ENCODE measurements around the gene PLOD3. TPM values are rescaled to one million over a fixed set of nuclear protein-coding genes. Genes with fewer than 3 reads are reported as not detected.
A peak's percentile ranks its signal among the peaks of the same experiment; 100 is the strongest.

Gene PLOD3
- total and polyA plus RNA-seq, 9 of the 15 experiments (the other 6 are each of a cell fraction or from before 2014, with no cell fraction given): 2.8 to 101 (median 30.9) TPM

DNA sequence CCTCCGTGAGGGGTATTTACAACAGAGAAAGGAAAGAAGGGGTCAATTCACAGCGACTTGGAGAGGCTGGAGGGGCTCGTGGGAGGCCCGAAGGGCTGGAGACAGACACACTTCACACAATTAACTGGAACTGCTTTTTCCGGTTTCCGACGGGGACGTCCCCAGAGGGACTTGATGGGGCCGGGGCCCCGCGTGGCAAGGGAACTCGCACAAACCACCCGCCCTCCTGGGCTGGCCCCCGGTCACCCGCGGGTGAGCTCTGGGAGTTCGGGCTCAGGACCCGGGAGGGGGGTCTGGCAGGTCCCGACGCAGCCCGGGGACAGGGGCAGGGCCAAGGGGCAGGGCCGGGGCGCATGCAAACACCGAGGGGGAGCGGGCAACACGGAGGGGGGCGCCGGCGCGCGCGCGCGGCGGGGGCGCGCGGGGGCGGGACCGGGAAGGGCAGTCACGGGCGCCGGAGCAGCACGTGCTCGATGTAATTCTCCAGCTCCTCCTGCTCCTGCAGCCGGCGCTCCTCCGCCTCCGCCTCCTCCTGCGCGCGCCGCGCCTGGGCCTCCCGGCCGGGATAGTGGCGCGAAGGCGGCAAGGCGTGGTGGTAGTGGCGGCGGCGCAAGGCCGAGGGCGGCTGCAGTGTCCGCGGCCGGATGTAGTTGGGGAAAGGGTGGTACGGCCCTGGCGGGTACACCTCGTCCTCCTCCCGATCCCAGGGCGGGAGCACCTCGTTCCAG is 54.7 kb downstream of the PLOD3 start (continued):
- TF ChIP-seq CHD7 (IDR thresholded peaks at IDR 0.05; ENCODE audit: low read depth, low read length) (no peak), THAP12 (CRISPR knock-in tag; IDR thresholded peaks at IDR 0.05) (peak; percentile 33; the same call in 1 of the 2 replicates)
- TF ChIP-seq, protein P1, sequence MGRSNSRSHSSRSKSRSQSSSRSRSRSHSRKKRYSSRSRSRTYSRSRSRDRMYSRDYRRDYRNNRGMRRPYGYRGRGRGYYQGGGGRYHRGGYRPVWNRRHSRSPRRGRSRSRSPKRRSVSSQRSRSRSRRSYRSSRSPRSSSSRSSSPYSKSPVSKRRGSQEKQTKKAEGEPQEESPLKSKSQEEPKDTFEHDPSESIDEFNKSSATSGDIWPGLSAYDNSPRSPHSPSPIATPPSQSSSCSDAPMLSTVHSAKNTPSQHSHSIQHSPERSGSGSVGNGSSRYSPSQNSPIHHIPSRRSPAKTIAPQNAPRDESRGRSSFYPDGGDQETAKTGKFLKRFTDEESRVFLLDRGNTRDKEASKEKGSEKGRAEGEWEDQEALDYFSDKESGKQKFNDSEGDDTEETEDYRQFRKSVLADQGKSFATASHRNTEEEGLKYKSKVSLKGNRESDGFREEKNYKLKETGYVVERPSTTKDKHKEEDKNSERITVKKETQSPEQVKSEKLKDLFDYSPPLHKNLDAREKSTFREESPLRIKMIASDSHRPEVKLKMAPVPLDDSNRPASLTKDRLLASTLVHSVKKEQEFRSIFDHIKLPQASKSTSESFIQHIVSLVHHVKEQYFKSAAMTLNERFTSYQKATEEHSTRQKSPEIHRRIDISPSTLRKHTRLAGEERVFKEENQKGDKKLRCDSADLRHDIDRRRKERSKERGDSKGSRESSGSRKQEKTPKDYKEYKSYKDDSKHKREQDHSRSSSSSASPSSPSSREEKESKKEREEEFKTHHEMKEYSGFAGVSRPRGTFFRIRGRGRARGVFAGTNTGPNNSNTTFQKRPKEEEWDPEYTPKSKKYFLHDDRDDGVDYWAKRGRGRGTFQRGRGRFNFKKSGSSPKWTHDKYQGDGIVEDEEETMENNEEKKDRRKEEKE (IDR thresholded peaks at IDR 0.05; ENCODE audit: borderline replicate concordance in 1 of 2, control insufficient read depth in 1 of 2, low read depth in 2 of 2, low read length in 1 of 2): no peak
- TF ChIP-seq, protein P2, sequence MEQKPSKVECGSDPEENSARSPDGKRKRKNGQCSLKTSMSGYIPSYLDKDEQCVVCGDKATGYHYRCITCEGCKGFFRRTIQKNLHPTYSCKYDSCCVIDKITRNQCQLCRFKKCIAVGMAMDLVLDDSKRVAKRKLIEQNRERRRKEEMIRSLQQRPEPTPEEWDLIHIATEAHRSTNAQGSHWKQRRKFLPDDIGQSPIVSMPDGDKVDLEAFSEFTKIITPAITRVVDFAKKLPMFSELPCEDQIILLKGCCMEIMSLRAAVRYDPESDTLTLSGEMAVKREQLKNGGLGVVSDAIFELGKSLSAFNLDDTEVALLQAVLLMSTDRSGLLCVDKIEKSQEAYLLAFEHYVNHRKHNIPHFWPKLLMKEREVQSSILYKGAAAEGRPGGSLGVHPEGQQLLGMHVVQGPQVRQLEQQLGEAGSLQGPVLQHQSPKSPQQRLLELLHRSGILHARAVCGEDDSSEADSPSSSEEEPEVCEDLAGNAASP (IDR thresholded peaks at IDR 0.05): no peak

Data from K562 (cell line).